ENCODE results near the gene ATRNL1. TPM values are rescaled to one million over a fixed set of nuclear protein-coding genes. Genes with fewer than 3 reads are reported as not detected.

ATRNL1 gene
- polyA plus RNA-seq, 1 donor from 2014 or later: 47.8 TPM

DNA sequence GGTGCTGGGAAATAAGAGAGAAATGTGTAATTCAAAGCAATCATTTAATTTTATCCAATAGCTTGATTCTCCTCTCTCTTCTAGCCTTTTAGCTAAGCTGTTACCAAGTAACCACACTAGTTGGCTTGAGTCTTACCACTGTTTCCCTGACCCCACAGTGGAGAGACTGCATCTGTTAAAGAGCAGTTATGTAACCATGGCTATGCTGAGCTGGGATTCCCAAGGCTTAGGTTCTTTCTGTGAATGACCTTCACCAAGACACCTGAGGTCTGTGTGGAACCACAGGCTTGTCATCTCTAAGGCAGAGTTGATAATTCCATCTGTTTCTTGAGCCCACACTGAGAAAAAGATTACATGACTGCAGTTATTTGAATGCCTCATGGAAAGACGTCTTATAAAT lies 47.7 kb upstream of the ATRNL1 start:
- no peaks in the 10 kb centered on the region for H4K20me1 ChIP-seq (ENCODE audit: insufficient read depth)
- H3K4me3 ChIP-seq (ENCODE audit: low read length): no peak overlapping the region
- no peaks in the 10 kb centered on the region for H3K9me2 ChIP-seq (ENCODE audit: insufficient read depth, low read length)
- H3K27me3 ChIP-seq (ENCODE audit: insufficient read depth, low read depth, low read length): no peaks in the 10 kb centered on the region
- TF ChIP-seq EP300 (conservative IDR thresholded peaks at IDR 0.05; ENCODE audit: poor library complexity, severe bottlenecking) (no peak), TAF1 (IDR thresholded peaks at IDR 0.05; ENCODE audit: low read depth) (no peak), EZH2 (IDR thresholded peaks at IDR 0.05; ENCODE audit: borderline replicate concordance, insufficient read depth, low read length, poor library complexity, severe bottlenecking) (no peak), POLR2AphosphoS5 (IDR thresholded peaks at IDR 0.05) (no peak), SMC3 (conservative IDR thresholded peaks at IDR 0.05; ENCODE audit: poor library complexity) (no peak), RAD21 (conservative IDR thresholded peaks at IDR 0.05) (no peak), MXI1 (conservative IDR thresholded peaks at IDR 0.05; ENCODE audit: poor library complexity, severe bottlenecking) (no peak)
- TF ChIP-seq, protein P1, sequence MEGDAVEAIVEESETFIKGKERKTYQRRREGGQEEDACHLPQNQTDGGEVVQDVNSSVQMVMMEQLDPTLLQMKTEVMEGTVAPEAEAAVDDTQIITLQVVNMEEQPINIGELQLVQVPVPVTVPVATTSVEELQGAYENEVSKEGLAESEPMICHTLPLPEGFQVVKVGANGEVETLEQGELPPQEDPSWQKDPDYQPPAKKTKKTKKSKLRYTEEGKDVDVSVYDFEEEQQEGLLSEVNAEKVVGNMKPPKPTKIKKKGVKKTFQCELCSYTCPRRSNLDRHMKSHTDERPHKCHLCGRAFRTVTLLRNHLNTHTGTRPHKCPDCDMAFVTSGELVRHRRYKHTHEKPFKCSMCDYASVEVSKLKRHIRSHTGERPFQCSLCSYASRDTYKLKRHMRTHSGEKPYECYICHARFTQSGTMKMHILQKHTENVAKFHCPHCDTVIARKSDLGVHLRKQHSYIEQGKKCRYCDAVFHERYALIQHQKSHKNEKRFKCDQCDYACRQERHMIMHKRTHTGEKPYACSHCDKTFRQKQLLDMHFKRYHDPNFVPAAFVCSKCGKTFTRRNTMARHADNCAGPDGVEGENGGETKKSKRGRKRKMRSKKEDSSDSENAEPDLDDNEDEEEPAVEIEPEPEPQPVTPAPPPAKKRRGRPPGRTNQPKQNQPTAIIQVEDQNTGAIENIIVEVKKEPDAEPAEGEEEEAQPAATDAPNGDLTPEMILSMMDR (IDR thresholded peaks at IDR 0.05; ENCODE audit: poor library complexity, severe bottlenecking): no peak
- TF ChIP-seq, protein P2, sequence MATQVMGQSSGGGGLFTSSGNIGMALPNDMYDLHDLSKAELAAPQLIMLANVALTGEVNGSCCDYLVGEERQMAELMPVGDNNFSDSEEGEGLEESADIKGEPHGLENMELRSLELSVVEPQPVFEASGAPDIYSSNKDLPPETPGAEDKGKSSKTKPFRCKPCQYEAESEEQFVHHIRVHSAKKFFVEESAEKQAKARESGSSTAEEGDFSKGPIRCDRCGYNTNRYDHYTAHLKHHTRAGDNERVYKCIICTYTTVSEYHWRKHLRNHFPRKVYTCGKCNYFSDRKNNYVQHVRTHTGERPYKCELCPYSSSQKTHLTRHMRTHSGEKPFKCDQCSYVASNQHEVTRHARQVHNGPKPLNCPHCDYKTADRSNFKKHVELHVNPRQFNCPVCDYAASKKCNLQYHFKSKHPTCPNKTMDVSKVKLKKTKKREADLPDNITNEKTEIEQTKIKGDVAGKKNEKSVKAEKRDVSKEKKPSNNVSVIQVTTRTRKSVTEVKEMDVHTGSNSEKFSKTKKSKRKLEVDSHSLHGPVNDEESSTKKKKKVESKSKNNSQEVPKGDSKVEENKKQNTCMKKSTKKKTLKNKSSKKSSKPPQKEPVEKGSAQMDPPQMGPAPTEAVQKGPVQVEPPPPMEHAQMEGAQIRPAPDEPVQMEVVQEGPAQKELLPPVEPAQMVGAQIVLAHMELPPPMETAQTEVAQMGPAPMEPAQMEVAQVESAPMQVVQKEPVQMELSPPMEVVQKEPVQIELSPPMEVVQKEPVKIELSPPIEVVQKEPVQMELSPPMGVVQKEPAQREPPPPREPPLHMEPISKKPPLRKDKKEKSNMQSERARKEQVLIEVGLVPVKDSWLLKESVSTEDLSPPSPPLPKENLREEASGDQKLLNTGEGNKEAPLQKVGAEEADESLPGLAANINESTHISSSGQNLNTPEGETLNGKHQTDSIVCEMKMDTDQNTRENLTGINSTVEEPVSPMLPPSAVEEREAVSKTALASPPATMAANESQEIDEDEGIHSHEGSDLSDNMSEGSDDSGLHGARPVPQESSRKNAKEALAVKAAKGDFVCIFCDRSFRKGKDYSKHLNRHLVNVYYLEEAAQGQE (IDR thresholded peaks at IDR 0.05; ENCODE audit: borderline replicate concordance): no peak
- no peak overlapping the region for H3K9ac ChIP-seq (ENCODE audit: low read length)
- H3F3A ChIP-seq (ENCODE audit: insufficient read depth, low read length, poor library complexity, severe bottlenecking): no peaks in the 10 kb centered on the region
- no peak overlapping the region for H3K27ac ChIP-seq (ENCODE audit: low read length)
- H3K4me2 ChIP-seq (ENCODE audit: low read length): no peak overlapping the region
- H3K36me3 ChIP-seq (ENCODE audit: insufficient read depth, low read length): no peaks in the 10 kb centered on the region
- H3K9me3 ChIP-seq (ENCODE audit: low read length): no peaks in the 10 kb centered on the region
- no peaks in the 10 kb centered on the region for H3K79me2 ChIP-seq (replicated peaks; ENCODE audit: insufficient read depth, low read length)
- no peak overlapping the region for H2AFZ ChIP-seq (ENCODE audit: low read depth, low read length)

GRCh38 chr10:115046686-115047236 lies 46.4 kb upstream of the ATRNL1 start:
- Histone ChIP-seq H3K79me2 (replicated peaks; ENCODE audit: insufficient read depth, low read length) (no peaks in the 10 kb centered on the region), H3K27ac (ENCODE audit: low read length) (no peak overlapping the region), H4K20me1 (ENCODE audit: insufficient read depth) (no peaks in the 10 kb centered on the region), H3K36me3 (ENCODE audit: insufficient read depth, low read length) (no peaks in the 10 kb centered on the region), H3K9me2 (ENCODE audit: insufficient read depth, low read length) (no peaks in the 10 kb centered on the region), H3K9me3 (ENCODE audit: low read length) (no peaks in the 10 kb centered on the region), H2AFZ (ENCODE audit: low read depth, low read length) (no peak overlapping the region), H3K4me2 (ENCODE audit: low read length) (no peak overlapping the region), H3K4me3 (ENCODE audit: low read length) (no peak overlapping the region), H3F3A (ENCODE audit: insufficient read depth, low read length, poor library complexity, severe bottlenecking) (no peaks in the 10 kb centered on the region), H3K27me3 (ENCODE audit: insufficient read depth, low read depth, low read length) (no peaks in the 10 kb centered on the region), H3K9ac (ENCODE audit: low read length) (no peak overlapping the region)
- TF ChIP-seq, protein P2 (IDR thresholded peaks at IDR 0.05; ENCODE audit: borderline replicate concordance): no peak
- TF ChIP-seq, protein P1 (IDR thresholded peaks at IDR 0.05; ENCODE audit: poor library complexity, severe bottlenecking): no peak
- TF ChIP-seq MXI1 (conservative IDR thresholded peaks at IDR 0.05; ENCODE audit: poor library complexity, severe bottlenecking): no peak
- TF ChIP-seq TAF1 (IDR thresholded peaks at IDR 0.05; ENCODE audit: low read depth): no peak
- no peak for TF ChIP-seq POLR2AphosphoS5 (IDR thresholded peaks at IDR 0.05)
- no peak for TF ChIP-seq SMC3 (conservative IDR thresholded peaks at IDR 0.05; ENCODE audit: poor library complexity)
- no peak for TF ChIP-seq RAD21 (conservative IDR thresholded peaks at IDR 0.05)
- no peak for TF ChIP-seq EP300 (conservative IDR thresholded peaks at IDR 0.05; ENCODE audit: poor library complexity, severe bottlenecking)
- no peak for TF ChIP-seq EZH2 (IDR thresholded peaks at IDR 0.05; ENCODE audit: borderline replicate concordance, insufficient read depth, low read length, poor library complexity, severe bottlenecking)
